EH (cell line): ENCODE measurements around the gene LILRB2.
A peak's percentile ranks its signal among the peaks of the same experiment; 100 is the strongest.
"Not testable (repeated sequence)": the region's sequence is repeated elsewhere in the genome, so short reads cannot be mapped to it uniquely, and the experiment has no call there.

Experiments used
- DNase-seq: peaks from one replicate; pipeline ENCODE4 v3.0.0-alpha.2; 2015; ENCODE audit warnings: low read depth

Gene LILRB2

DNA sequence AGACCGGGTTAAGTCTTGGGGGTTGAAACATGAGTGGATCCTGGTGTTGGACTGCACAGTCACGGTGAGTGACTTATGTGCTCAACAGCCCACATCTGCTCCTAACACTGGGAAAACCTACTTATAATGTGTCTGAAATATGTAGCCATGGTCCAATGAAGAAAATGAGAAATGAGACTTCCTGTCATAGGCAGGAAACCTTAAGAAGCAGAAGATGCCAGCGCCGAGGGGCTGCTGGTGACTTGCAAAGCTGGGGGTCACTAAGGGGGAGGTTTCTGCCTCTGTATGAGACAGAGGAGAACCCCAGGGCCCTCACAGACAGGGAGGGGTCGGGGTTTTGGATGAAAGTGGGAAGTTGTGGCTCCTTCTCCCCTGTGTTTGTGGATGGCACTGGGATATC is 8.7 kb downstream of the LILRB2 start:
- not testable (repeated sequence) for DNase-seq

DNA sequence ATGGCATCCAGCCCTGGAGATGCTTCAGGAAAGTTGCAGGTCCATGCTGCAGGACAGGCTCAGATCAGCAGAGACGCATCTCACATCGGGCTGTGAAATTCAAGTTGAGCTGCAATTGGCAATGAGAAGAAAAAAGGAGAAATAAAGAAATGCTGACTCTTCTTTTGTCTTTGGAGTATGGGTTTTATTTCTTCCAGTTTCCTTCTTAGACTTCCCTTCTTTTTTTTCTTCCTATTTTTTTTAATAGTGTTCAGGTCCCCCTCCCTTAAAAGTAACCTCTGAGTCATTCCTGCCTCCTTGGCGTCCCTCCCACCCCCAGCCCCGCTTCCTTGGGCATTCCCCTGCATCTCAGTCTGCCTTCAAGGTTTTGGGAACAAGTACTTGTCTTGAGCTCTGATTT is 9.3 kb downstream of the LILRB2 start:
- not testable (repeated sequence) for DNase-seq

- DNase-seq, result no peak
Measured at GRCh38 chr19:54271106-54271505, 9.8 kb downstream of the LILRB2 start.

- no peak for DNase-seq
Measured at GRCh38 chr19:54268936-54269335, 12.0 kb downstream of the LILRB2 start.

GRCh38 chr19:54266133-54266532 is 14.8 kb downstream of the LILRB2 start:
- peak; percentile 67 for DNase-seq

DNA sequence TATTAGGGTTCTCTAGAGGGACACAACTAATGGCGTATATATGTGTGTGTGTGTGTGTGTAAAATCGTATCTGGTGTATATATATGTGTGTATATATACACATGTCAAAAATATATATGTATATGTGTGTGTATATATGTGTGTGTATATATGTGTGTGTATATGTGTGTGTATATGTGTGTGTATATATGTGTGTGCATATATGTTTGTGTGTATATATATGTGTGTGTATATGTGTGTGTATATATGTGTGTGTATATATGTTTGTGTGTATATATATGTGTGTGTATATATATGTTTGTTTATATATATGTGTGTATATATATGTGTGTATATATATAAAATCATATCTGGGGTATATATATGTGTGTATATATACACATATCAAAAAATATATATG is 18.4 kb downstream of the LILRB2 start:
- DNase-seq, result no peak

GRCh38 chr19:54262066-54262465 is 18.8 kb downstream of the LILRB2 start:
- no peak for DNase-seq

DNA sequence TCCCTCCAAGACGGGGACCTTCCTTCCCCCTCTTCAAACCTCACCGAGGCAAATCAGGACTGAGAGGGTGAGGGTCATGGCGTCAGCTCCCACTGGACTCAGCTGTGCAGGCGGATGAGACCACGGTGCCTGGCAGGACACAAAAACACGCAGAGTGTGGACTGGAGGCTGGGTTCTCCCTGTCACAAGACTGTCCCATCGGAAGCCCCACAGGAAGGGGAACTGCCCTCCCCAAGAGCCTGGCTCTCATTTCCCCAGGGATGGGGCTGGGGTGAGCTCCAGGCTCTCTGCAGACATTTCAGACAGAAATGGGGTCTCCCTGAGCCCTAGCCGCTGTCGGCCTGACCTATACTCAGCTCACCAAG is 23.8 kb downstream of the LILRB2 start, which contains the start of gene LILRB5:
Gene LILRB5, minus strand, starts transcription at position 158 of the 365 bp plus-strand sequence. Its CDS starts 80 bp downstream, at position 78.
- no peak for DNase-seq

- no peak for DNase-seq
Measured at GRCh38 chr19:54256250-54257115, 24.4 kb downstream of the LILRB2 start.

DNA sequence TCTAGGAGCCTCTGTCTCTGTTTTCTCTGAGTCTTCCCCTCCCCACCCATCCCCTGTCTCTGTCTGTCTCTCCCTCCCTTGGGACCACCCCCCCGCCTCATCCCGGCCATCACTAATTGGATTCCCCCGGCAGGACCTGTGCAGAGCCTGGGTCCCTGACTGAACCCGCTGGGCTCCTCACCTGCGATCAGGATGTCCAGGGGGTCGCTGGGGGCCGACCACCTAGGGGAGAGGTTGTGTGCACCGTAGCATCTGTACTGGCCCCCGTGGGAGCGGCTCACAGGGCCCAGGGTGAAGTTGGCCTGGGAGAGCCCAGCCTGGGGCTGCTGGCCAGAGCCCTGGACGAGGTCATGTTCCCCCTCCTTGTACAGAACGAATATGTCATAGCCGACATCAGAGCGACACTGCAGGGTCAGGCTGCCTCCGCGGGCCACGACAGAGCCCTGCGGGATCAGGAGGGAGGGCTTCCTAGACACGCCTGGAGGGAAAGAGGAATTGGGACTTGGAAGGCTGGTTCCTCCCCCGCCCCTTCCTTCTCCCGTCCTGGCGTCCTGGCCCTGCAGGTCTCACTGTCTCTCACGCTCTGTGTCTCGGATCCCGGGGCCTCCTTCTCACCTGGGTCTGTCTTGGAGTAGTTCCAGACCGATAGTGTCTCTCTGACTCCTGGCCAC is 25.7 kb downstream of the LILRB2 start:
- DNase-seq, result no peak

GRCh38 chr19:54254195-54254906 is 26.6 kb downstream of the LILRB2 start:
- DNase-seq, result no peak

- DNase-seq, result no peak
Measured at GRCh38 chr19:54253331-54254194, 27.3 kb downstream of the LILRB2 start.

DNA sequence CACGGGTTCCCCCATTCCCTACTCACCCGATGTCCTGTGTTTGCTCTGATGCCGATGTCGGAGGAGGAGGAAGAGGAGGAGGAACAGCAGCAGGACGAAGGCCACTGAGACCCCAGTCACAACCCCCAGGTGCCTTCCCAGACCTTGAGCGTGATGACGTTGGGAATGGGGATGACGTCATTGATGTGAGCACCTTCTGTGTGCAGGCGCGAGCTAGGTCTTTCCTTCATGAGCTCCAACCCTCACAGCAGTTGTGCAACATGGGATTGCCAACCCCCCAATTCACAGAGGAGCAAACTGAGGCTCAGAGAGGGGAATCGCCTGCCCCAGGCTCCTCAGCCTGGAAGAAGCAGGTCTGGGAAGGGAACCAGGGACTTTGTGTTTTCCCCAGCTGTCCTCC is 28.1 kb downstream of the LILRB2 start:
- no peak for DNase-seq

- no peak for DNase-seq
Measured at GRCh38 chr19:54252243-54252642, 28.7 kb downstream of the LILRB2 start.

DNA sequence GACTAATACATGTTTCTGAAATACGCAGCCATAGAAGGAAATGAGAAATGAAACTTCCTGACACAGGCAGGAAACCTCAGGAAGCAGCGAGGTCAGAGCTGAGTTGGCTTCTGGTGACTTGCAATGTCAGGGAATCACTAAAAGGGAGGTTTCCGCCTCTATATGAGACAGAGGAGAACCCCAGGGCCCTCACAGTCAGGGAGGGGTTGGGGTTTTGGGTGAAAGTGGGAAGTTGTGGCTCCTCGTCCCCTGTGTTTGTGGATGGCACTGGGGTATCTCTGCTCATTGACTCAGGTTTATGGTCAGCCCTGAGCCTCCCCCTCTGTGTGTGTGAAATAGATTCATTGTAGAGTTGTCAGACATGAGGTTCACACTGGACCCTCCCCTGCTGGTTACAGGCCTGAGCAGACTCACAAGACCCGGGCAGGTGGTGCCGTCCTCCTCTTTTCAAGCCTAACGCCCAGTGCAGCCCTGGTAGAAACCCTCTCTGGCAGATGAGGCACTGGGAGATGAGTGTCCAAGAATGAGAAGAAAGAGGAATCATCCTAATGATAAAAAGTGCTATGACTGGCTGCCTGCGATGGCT is 32.8 kb downstream of the LILRB2 start:
- DNase-seq, result peak; percentile 40

DNA sequence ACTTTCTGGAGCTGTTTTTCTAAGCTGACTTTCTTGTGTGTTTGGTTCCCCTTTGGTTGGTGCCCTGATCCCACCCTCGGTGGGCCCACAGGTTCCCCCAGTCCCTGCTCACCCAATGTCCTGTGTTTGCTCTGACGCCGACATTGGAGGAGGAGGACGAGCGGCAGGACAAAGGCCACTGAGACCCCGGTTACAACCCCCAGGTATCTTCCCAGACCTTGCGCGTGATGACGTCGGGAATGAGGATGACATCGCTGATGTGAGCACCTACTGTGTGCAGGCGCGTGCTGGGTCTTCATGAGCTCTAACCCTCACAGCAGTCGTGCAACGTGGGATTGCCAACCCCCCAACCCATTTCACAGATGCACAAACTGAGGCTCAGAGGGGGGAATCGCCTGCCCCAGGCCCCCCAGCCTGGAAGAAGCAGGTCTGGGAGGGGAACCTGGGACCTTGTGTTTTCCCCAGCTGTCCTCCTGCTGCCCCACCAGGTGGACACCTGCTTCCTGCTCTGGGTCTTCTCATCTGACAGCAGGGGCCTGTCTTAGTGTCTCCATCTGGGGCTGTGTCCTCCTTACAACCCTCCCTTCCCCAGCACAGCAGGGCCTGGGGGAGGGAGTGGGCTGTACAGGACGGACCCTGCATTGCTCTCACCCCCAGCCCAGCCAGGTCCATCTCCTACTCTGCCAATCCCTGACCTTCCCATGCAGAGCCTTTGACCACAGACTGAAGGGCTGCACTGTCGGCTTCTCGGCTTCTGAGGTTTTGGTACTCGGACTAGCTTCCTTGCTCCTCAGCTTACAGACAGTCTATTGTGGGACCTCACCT is 33.6 kb downstream of the LILRB2 start:
- DNase-seq, result no peak

- DNase-seq, result no peak
Measured at GRCh38 chr19:54245936-54246335, 35.0 kb downstream of the LILRB2 start.

- DNase-seq, result not testable (repeated sequence)
Measured at GRCh38 chr19:54243809-54244208, 37.1 kb downstream of the LILRB2 start.

- DNase-seq, result not testable (repeated sequence)
Measured at GRCh38 chr19:54242646-54243045, 38.3 kb downstream of the LILRB2 start, which contains the start of gene LILRA6. Gene LILRA6 (minus strand): TSS chr19:54242790.

- not testable (repeated sequence) for DNase-seq
Measured at GRCh38 chr19:54242234-54242633, 38.7 kb downstream of the LILRB2 start.
